HG02973 (cell line): ENCODE measurements around the gene SCLT1.
"Not testable (repeated sequence)": the region's sequence is repeated elsewhere in the genome, so short reads cannot be mapped to it uniquely, and the experiment has no call there.

Experiments
- ATAC-seq: cut with Tn5 transposase; IDR thresholded peaks from one replicate; pipeline ENCODE4 v1.9.1; 2021; ENCODE audit warnings: moderate library complexity; ENCODE audit not compliant: unreplicated experiment

Gene SCLT1

GRCh38 chr4:129077326-129077725 is 16.0 kb downstream of the SCLT1 start:
- ATAC-seq = no peak

DNA sequence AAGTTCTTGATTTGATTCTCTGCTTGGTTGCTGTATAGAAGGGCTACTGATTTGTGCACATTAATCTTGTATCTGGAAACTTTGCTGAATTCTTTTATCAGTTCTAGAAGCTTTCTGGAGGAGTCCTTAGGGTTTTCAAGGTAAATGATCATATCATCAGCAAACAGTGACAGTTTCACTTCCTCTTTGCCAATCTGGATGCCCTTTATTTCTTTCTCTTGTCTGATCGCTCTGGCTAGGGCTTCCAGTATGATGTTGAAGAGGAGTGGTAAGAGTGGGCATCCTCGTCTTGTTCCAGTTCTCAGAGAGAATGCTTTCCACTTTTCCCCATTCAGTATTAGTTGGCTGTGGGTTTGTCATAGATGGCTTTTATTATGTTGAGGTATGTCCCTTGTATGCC is 23.8 kb downstream of the SCLT1 start:
- ATAC-seq = not testable (repeated sequence)

DNA sequence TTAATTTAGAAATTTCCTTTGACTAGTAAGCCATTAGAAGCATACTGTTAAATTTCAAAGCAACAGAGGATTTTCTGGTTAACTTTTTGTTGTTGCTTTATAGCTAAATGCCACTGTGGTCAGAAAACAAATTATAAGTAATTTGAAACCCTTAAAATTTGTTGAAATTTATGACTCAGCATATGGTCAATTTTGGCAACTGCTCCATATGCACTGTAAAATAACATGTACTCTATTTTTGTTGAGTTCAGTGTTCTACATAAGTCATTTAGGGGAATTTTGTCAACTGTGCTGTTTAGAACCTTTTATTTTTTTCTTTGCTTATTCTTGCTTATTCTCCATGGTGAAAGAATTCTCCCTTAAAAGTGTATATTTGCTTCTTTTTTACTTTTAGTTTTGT is 28.6 kb downstream of the SCLT1 start:
- ATAC-seq = no peak

DNA sequence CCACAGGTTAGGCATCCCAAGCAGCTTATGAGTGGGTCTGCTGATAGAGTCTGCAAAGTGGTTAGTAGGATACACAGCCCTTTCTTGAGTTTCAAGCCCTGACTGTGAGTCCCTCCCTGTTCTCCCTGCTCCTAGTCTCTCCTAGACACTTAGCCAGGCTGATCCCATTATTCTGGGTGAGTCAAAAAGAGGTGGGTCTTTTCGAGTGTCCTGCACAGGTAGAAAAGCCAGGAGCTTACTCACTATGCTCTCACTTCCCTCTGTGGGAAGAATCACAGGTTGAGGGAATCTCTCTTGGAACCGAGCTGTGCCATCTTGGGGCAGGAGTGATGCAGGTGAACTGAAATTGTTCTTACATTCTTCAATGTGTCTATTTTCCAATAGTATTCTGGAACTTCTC is 29.7 kb downstream of the SCLT1 start:
- ATAC-seq = no peak

DNA sequence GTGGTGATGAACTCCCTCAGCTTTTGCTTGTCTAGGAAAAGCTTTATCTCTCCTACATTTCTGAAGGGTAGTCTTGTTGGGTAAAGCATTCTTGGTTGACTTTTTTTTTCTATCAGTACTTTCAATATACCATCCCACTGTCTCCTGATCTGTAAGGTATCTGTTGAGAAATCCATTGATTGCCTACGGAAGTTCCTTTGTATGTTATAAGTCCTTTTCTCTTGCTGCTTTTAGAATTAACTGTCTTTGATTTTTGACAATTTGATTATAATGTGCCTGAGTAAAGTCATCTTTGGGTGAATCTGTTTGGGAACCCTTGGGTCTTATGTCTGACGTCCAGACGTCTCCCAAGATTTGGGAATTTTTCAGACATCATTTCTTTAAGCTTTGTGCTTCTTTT is 30.8 kb downstream of the SCLT1 start:
- no peak for ATAC-seq

- no peak for ATAC-seq
Measured at GRCh38 chr4:129059028-129059427, 34.3 kb downstream of the SCLT1 start.

- peak; percentile 71 for ATAC-seq
Measured at GRCh38 chr4:129046055-129046959, 47.0 kb downstream of the SCLT1 start.

- ATAC-seq = no peak
Measured at GRCh38 chr4:129043523-129043922, 49.8 kb downstream of the SCLT1 start.

DNA sequence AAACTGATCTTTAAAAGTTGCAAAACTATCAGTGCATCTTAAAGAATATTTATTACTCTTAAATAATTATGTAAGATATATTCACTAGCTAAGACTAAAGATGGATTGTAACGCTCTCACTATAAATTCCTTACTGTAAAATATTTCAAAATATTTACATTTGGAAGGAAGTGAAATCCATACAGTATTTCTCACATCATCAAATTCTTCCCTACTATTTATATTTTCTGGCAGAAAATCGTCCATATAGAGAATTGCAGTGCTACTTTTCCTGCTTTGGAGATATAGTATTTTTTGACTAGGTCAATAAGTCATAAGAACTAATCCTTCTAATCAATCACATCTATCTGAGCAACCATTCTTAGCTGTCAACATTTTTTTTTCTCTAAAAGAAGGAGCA is 52.9 kb downstream of the SCLT1 start:
- ATAC-seq = no peak

DNA sequence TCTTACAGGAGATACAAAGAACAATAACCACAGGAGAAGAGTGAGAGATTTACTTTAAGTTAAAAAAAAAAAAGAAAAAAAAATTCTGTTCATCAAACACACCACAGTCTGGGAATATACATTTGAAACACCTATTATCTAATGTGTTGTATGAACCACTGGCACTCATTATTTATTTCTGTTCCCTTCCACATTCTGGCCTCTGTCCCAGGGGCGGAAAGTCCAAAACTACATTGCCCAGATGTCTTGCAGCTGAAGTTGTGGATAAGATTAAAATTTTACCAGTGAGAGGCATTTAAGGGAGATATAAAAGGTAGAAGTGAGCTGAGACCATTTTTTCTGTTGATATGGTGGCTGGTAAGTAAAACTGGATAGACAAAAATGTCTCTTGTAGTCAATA is 56.2 kb downstream of the SCLT1 start:
- no peak for ATAC-seq

DNA sequence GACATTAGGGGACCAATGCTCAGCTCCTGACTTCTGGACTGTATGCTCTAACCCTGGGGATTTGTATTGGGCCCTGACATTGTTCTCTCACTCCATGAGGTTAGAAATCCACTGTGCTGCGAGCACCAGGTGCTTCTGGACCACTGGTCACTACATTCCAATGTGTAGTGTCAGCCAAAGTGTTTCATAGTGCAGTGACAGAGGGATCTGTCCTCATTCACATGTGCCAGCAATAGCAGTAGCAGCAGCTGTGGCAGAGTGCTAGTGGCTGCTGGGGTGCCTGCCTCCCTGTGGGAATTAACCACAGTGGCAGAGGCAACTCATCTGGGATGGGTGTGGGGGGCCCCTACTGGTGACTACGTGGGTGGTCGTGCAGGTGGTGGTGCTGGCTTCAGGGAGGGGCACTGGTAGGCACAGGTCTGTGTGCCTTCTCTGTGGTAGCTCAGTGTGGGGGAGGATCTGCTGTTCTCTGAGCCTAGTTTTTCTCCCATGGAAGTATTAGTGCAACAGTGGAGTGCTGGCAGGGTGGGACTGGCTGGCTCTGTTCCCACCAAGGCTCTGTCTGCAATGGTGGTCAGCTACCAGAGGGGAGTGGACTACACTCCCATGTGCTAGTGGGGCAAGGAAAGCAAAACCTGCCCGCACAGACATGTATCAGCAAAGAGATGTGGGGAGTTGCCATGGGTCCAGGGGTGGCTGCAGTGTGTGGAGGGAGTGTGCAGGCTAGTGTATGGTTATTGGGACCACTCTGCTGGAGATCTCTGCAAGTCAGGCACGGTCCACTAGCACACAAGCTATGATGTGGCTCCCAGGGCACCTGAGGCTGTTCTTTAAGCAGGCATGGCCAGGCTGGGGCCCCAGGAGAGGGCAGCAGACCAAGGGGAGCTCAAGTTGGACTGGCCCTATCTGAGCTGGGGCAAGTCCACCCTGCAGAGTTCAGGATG is 78.5 kb downstream of the SCLT1 start:
- no peak for ATAC-seq

DNA sequence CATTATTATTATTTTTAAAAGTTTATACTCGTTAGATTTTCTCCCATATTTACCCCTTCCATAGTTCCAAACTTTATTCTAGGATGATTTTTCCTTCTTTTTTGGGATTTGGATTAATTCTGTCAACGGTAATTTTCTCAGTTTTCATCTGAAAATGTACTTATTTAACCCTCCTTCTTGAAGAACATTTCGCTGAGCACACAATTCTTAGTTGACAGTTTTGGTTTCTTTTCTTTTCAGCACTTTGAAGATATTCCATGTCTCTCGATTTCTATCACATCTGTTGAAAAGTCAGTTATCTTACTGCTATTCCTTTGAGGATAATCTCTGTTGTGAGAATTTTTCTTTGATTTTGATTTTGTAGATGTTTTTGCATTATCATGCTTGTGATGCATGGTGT is 85.2 kb downstream of the SCLT1 start:
- no peak for ATAC-seq

GRCh38 chr4:128986908-128987307 is 106.4 kb downstream of the SCLT1 start:
- no peak for ATAC-seq

DNA sequence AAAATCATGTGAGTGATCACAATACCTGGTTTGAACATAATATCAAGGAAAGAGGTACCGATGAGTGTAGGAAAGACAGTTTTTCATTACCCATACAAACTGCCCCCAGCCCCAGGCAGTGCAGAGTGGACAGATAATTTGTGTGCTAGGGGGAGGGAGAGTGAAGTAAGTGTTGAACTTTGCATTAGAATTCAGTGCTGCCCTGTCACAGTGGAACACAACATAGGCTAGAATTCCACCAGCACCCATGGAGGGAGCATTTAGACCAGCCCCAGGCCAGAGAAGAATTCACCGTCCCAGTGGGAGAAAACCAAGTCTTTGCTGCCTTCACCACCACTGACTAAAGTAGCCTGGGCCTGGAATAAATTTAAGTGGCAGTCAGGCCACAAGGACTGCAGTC is 107.3 kb downstream of the SCLT1 start:
- ATAC-seq = no peak

- no peak for ATAC-seq
Measured at GRCh38 chr4:128983771-128984485, 109.4 kb downstream of the SCLT1 start.

GRCh38 chr4:128981377-128981776 is 112.0 kb downstream of the SCLT1 start:
- no peak for ATAC-seq

- ATAC-seq = no peak
Measured at GRCh38 chr4:128980816-128981326, 112.5 kb downstream of the SCLT1 start.

DNA sequence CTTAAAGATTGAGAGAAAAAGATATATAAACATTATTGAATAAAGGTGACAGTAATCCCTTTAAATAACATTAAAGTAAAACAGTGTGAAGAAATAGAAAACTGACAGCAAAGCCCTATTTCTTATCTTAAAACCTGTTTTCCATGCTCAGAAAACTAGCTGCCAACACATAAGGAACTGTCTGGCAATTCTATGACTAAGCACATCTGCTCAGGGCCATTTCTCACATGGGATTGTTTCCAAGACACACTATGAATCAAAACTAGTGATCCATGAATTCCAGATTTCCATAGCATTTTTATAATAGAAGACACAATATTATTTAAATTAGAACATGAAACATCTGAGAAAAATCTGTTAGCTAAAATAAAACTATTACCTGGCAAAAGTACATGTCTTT is 113.4 kb downstream of the SCLT1 start:
- ATAC-seq = no peak

GRCh38 chr4:128978985-128979384 is 114.4 kb downstream of the SCLT1 start:
- no peak for ATAC-seq

GRCh38 chr4:128974136-128974581 is 119.2 kb downstream of the SCLT1 start:
- ATAC-seq = no peak

GRCh38 chr4:128973384-128973783 is 120.0 kb downstream of the SCLT1 start:
- ATAC-seq = no peak
